ENCODE measurements around the gene ABO.
"Not testable (repeated sequence)": the region's sequence is repeated elsewhere in the genome, so short reads cannot be mapped to it uniquely, and the experiment has no call there.

ABO gene

GRCh38 chr9:133221177-133221809 is 53.7 kb downstream of the ABO start:
- DNase-seq (ENCODE audit: extremely low read depth, insufficient read length): no peak
- no peak overlapping the region for H3K4me3 ChIP-seq (replicated peaks; ENCODE audit: low read depth, low read length)
- H3K36me3 ChIP-seq (ENCODE audit: control insufficient read depth, insufficient read depth, low read length): no peaks in the 10 kb centered on the region
- no peaks in the 10 kb centered on the region; the same call in 1 of the 2 replicates for H3K27me3 ChIP-seq (replicated peaks; ENCODE audit: control insufficient read depth, insufficient read depth, low read length)
- no peak for TF ChIP-seq CTCF (IDR thresholded peaks at IDR 0.05; ENCODE audit: insufficient read depth, low read length, poor library complexity, severe bottlenecking)

- DNase-seq (ENCODE audit: extremely low read depth, insufficient read length); H3K4me3 ChIP-seq (replicated peaks; ENCODE audit: low read depth, low read length); H3K36me3 ChIP-seq (ENCODE audit: control insufficient read depth, insufficient read depth, low read length); H3K27me3 ChIP-seq (replicated peaks; ENCODE audit: control insufficient read depth, insufficient read depth, low read length): not testable (repeated sequence)
Measured at GRCh38 chr9:133218049-133218975, 56.7 kb downstream of the ABO start.

GRCh38 chr9:133217333-133217988 is 57.5 kb downstream of the ABO start:
- not testable (repeated sequence) for H3K4me3 ChIP-seq (replicated peaks; ENCODE audit: low read depth, low read length); H3K27me3 ChIP-seq (replicated peaks; ENCODE audit: control insufficient read depth, insufficient read depth, low read length); DNase-seq (ENCODE audit: extremely low read depth, insufficient read length); H3K36me3 ChIP-seq (ENCODE audit: control insufficient read depth, insufficient read depth, low read length)

- H3K4me3 ChIP-seq (replicated peaks; ENCODE audit: low read depth, low read length); H3K36me3 ChIP-seq (ENCODE audit: control insufficient read depth, insufficient read depth, low read length); DNase-seq (ENCODE audit: extremely low read depth, insufficient read length); H3K27me3 ChIP-seq (replicated peaks; ENCODE audit: control insufficient read depth, insufficient read depth, low read length): not testable (repeated sequence)
Measured at GRCh38 chr9:133214276-133214675, 60.7 kb downstream of the ABO start.

- no peaks in the 10 kb centered on the region for H3K36me3 ChIP-seq (ENCODE audit: control insufficient read depth, insufficient read depth, low read length)
- TF ChIP-seq CTCF (IDR thresholded peaks at IDR 0.05; ENCODE audit: insufficient read depth, low read length, poor library complexity, severe bottlenecking): no peak
- no peaks in the 10 kb centered on the region; the same call in 1 of the 2 replicates for H3K27me3 ChIP-seq (replicated peaks; ENCODE audit: control insufficient read depth, insufficient read depth, low read length)
- H3K4me3 ChIP-seq (replicated peaks; ENCODE audit: low read depth, low read length): no peak overlapping the region
- DNase-seq (ENCODE audit: extremely low read depth, insufficient read length): no peak
Measured at GRCh38 chr9:133210609-133211008, 64.4 kb downstream of the ABO start.

- TF ChIP-seq CTCF (IDR thresholded peaks at IDR 0.05; ENCODE audit: insufficient read depth, low read length, poor library complexity, severe bottlenecking): no peak
- Histone ChIP-seq H3K4me3 (replicated peaks; ENCODE audit: low read depth, low read length) (no peak overlapping the region), H3K27me3 (replicated peaks; ENCODE audit: control insufficient read depth, insufficient read depth, low read length) (no peaks in the 10 kb centered on the region; the same call in 1 of the 2 replicates), H3K36me3 (ENCODE audit: control insufficient read depth, insufficient read depth, low read length) (no peaks in the 10 kb centered on the region)
- no peak for DNase-seq (ENCODE audit: extremely low read depth, insufficient read length)
Measured at GRCh38 chr9:133210202-133210532, 64.8 kb downstream of the ABO start.

GRCh38 chr9:133209327-133210201 is 65.4 kb downstream of the ABO start:
- DNase-seq (ENCODE audit: extremely low read depth, insufficient read length); H3K4me3 ChIP-seq (replicated peaks; ENCODE audit: low read depth, low read length); H3K27me3 ChIP-seq (replicated peaks; ENCODE audit: control insufficient read depth, insufficient read depth, low read length); H3K36me3 ChIP-seq (ENCODE audit: control insufficient read depth, insufficient read depth, low read length): not testable (repeated sequence)

- not testable (repeated sequence) for H3K27me3 ChIP-seq (replicated peaks; ENCODE audit: control insufficient read depth, insufficient read depth, low read length); DNase-seq (ENCODE audit: extremely low read depth, insufficient read length); H3K36me3 ChIP-seq (ENCODE audit: control insufficient read depth, insufficient read depth, low read length); H3K4me3 ChIP-seq (replicated peaks; ENCODE audit: low read depth, low read length)
Measured at GRCh38 chr9:133208880-133209300, 66.1 kb downstream of the ABO start, which contains the start of gene OBP2B. TSS of gene OBP2B (minus strand) at chr9:133209250. CDS start at chr9:133209199, 51 bp downstream.

- not testable (repeated sequence) for H3K36me3 ChIP-seq (ENCODE audit: control insufficient read depth, insufficient read depth, low read length); H3K4me3 ChIP-seq (replicated peaks; ENCODE audit: low read depth, low read length); DNase-seq (ENCODE audit: extremely low read depth, insufficient read length); H3K27me3 ChIP-seq (replicated peaks; ENCODE audit: control insufficient read depth, insufficient read depth, low read length)
Measured at GRCh38 chr9:133208171-133208879, 66.7 kb downstream of the ABO start.
